ENCODE data around the gene C20orf202. TPM values are rescaled to one million over a fixed set of nuclear protein-coding genes. Genes with fewer than 3 reads are reported as not detected.
A peak's percentile ranks its signal among the peaks of the same experiment; 100 is the strongest.

The C20orf202 gene
- total and polyA plus RNA-seq, 2 experiments from 2014 or later, result not detected

DNA sequence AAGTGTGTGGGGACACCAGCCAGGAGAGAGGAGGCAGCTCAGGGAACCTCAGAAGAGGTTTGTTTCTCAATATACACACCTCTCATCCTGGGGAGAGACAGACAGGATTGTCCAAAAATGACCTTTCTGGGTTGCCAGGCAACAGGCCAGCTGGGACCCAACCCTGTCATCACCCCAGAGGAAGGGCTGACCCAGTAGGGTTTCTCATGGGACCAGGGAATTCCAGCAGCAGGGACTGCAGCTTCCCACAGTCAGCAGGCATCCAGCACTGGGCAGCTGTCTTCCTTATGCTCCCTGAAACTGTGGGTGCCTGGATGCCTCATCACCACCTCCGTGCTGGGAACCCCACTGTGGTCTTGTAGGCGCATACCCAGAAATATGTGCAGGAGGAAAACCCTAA lies 1.3 kb downstream of the C20orf202 start:
- peaks cover 3% of the 10 kb centered on the region for H3K27me3 Mint-ChIP-seq (ENCODE audit: insufficient read depth, low read depth, poor library complexity)
- H3K79me2 ChIP-seq (replicated peaks; ENCODE audit: insufficient read depth), result no peaks in the 10 kb centered on the region
- peak; percentile 34; the same call in 2 of the 3 replicates for ATAC-seq
- no peaks in the 10 kb centered on the region for H3K36me3 ChIP-seq (ENCODE audit: insufficient read depth)
- H3K4me1 ChIP-seq (ENCODE audit: insufficient read depth), result no peaks in the 10 kb centered on the region
- no peak for DNase-seq (ENCODE audit: low spot score)
- H3F3A ChIP-seq (replicated peaks; ENCODE audit: low read depth), result no peaks in the 10 kb centered on the region
- H3K36me3 Mint-ChIP-seq (ENCODE audit: low read depth), result no peaks in the 10 kb centered on the region
- no peaks in the 10 kb centered on the region; the same call in 1 of the 2 replicates for H4K20me1 ChIP-seq (replicated peaks; ENCODE audit: insufficient read depth)
- H2AFZ ChIP-seq, result no peak overlapping the region
- H3K4me2 ChIP-seq, result no peak overlapping the region
- no peak overlapping the region for H3K4me3 Mint-ChIP-seq
- H3K27ac ChIP-seq (ENCODE audit: low read depth), result no peak overlapping the region
- H3K4me3 ChIP-seq, result no peak overlapping the region
- H3K27ac Mint-ChIP-seq, result no peak overlapping the region
- TF ChIP-seq STAT1 (IDR thresholded peaks at IDR 0.05; ENCODE audit: unreplicated experiment), result no peak
- TF ChIP-seq, protein P1, sequence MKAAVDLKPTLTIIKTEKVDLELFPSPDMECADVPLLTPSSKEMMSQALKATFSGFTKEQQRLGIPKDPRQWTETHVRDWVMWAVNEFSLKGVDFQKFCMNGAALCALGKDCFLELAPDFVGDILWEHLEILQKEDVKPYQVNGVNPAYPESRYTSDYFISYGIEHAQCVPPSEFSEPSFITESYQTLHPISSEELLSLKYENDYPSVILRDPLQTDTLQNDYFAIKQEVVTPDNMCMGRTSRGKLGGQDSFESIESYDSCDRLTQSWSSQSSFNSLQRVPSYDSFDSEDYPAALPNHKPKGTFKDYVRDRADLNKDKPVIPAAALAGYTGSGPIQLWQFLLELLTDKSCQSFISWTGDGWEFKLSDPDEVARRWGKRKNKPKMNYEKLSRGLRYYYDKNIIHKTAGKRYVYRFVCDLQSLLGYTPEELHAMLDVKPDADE (IDR thresholded peaks at IDR 0.05), result no peak
- no peaks in the 10 kb centered on the region for H3K9me2 ChIP-seq (ENCODE audit: insufficient read depth)
- H3K4me1 Mint-ChIP-seq, result no peaks in the 10 kb centered on the region
- H3K9me3 Mint-ChIP-seq, result no peaks in the 10 kb centered on the region
- no peaks in the 10 kb centered on the region for H3K27me3 ChIP-seq (ENCODE audit: insufficient read depth)

DNA sequence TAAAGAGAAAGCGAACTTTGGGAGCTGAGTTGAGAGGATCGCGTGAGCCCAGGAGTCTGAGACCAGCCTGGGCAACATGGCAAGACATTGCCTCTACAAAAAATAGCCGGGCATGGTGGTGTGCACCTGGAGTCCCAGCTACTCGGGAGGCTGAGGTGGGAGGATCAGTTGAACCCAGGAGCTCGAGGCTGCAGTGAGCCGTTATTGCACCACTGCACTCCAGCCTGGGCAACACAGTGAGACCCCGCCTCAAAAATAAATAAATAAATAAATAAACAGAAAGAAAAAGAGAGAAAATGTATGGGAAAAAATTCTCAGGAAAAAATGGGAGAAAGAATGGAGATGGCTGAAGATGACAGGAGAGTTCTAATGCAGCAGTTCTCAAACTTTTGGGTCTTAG lies 2.5 kb downstream of the C20orf202 start:
- H3K4me1 Mint-ChIP-seq, result no peaks in the 10 kb centered on the region
- Histone ChIP-seq H3K4me1 (ENCODE audit: insufficient read depth) (no peaks in the 10 kb centered on the region), H3K27ac (ENCODE audit: low read depth) (no peak overlapping the region), H3K36me3 (ENCODE audit: insufficient read depth) (no peaks in the 10 kb centered on the region), H2AFZ (no peak overlapping the region), H3K4me2 (no peak overlapping the region), H3K79me2 (replicated peaks; ENCODE audit: insufficient read depth) (no peaks in the 10 kb centered on the region), H3K9me2 (ENCODE audit: insufficient read depth) (no peaks in the 10 kb centered on the region), H3K4me3 (no peak overlapping the region), H4K20me1 (replicated peaks; ENCODE audit: insufficient read depth) (no peaks in the 10 kb centered on the region; the same call in 1 of the 2 replicates), H3K27me3 (ENCODE audit: insufficient read depth) (no peaks in the 10 kb centered on the region), H3F3A (replicated peaks; ENCODE audit: low read depth) (no peaks in the 10 kb centered on the region)
- H3K36me3 Mint-ChIP-seq (ENCODE audit: low read depth), result no peaks in the 10 kb centered on the region
- ATAC-seq (no peak), DNase-seq (ENCODE audit: low spot score) (no peak)
- no peak overlapping the region for H3K27ac Mint-ChIP-seq
- H3K27me3 Mint-ChIP-seq (ENCODE audit: insufficient read depth, low read depth, poor library complexity), result peaks cover 3% of the 10 kb centered on the region
- H3K9me3 Mint-ChIP-seq, result no peaks in the 10 kb centered on the region
- no peak overlapping the region for H3K4me3 Mint-ChIP-seq
- TF ChIP-seq JUNB (IDR thresholded peaks at IDR 0.05; ENCODE audit: unreplicated experiment), result no peak
- TF ChIP-seq POLR2AphosphoS5 (IDR thresholded peaks at IDR 0.05; ENCODE audit: low read depth), result no peak
- no peak for TF ChIP-seq ZNF331 (CRISPR knock-in tag; IDR thresholded peaks at IDR 0.05; ENCODE audit: low read depth)
- TF ChIP-seq STAT1 (IDR thresholded peaks at IDR 0.05; ENCODE audit: unreplicated experiment), result no peak
- TF ChIP-seq, protein P2, sequence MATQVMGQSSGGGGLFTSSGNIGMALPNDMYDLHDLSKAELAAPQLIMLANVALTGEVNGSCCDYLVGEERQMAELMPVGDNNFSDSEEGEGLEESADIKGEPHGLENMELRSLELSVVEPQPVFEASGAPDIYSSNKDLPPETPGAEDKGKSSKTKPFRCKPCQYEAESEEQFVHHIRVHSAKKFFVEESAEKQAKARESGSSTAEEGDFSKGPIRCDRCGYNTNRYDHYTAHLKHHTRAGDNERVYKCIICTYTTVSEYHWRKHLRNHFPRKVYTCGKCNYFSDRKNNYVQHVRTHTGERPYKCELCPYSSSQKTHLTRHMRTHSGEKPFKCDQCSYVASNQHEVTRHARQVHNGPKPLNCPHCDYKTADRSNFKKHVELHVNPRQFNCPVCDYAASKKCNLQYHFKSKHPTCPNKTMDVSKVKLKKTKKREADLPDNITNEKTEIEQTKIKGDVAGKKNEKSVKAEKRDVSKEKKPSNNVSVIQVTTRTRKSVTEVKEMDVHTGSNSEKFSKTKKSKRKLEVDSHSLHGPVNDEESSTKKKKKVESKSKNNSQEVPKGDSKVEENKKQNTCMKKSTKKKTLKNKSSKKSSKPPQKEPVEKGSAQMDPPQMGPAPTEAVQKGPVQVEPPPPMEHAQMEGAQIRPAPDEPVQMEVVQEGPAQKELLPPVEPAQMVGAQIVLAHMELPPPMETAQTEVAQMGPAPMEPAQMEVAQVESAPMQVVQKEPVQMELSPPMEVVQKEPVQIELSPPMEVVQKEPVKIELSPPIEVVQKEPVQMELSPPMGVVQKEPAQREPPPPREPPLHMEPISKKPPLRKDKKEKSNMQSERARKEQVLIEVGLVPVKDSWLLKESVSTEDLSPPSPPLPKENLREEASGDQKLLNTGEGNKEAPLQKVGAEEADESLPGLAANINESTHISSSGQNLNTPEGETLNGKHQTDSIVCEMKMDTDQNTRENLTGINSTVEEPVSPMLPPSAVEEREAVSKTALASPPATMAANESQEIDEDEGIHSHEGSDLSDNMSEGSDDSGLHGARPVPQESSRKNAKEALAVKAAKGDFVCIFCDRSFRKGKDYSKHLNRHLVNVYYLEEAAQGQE (IDR thresholded peaks at IDR 0.05; ENCODE audit: unreplicated experiment), result no peak
- no peak for TF ChIP-seq EZH2 (IDR thresholded peaks at IDR 0.05; ENCODE audit: low read depth, unreplicated experiment)
- TF ChIP-seq, protein P3, sequence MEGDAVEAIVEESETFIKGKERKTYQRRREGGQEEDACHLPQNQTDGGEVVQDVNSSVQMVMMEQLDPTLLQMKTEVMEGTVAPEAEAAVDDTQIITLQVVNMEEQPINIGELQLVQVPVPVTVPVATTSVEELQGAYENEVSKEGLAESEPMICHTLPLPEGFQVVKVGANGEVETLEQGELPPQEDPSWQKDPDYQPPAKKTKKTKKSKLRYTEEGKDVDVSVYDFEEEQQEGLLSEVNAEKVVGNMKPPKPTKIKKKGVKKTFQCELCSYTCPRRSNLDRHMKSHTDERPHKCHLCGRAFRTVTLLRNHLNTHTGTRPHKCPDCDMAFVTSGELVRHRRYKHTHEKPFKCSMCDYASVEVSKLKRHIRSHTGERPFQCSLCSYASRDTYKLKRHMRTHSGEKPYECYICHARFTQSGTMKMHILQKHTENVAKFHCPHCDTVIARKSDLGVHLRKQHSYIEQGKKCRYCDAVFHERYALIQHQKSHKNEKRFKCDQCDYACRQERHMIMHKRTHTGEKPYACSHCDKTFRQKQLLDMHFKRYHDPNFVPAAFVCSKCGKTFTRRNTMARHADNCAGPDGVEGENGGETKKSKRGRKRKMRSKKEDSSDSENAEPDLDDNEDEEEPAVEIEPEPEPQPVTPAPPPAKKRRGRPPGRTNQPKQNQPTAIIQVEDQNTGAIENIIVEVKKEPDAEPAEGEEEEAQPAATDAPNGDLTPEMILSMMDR (conservative IDR thresholded peaks at IDR 0.05; ENCODE audit: low read depth in 2 of 2), result no peak
- TF ChIP-seq, protein P4, sequence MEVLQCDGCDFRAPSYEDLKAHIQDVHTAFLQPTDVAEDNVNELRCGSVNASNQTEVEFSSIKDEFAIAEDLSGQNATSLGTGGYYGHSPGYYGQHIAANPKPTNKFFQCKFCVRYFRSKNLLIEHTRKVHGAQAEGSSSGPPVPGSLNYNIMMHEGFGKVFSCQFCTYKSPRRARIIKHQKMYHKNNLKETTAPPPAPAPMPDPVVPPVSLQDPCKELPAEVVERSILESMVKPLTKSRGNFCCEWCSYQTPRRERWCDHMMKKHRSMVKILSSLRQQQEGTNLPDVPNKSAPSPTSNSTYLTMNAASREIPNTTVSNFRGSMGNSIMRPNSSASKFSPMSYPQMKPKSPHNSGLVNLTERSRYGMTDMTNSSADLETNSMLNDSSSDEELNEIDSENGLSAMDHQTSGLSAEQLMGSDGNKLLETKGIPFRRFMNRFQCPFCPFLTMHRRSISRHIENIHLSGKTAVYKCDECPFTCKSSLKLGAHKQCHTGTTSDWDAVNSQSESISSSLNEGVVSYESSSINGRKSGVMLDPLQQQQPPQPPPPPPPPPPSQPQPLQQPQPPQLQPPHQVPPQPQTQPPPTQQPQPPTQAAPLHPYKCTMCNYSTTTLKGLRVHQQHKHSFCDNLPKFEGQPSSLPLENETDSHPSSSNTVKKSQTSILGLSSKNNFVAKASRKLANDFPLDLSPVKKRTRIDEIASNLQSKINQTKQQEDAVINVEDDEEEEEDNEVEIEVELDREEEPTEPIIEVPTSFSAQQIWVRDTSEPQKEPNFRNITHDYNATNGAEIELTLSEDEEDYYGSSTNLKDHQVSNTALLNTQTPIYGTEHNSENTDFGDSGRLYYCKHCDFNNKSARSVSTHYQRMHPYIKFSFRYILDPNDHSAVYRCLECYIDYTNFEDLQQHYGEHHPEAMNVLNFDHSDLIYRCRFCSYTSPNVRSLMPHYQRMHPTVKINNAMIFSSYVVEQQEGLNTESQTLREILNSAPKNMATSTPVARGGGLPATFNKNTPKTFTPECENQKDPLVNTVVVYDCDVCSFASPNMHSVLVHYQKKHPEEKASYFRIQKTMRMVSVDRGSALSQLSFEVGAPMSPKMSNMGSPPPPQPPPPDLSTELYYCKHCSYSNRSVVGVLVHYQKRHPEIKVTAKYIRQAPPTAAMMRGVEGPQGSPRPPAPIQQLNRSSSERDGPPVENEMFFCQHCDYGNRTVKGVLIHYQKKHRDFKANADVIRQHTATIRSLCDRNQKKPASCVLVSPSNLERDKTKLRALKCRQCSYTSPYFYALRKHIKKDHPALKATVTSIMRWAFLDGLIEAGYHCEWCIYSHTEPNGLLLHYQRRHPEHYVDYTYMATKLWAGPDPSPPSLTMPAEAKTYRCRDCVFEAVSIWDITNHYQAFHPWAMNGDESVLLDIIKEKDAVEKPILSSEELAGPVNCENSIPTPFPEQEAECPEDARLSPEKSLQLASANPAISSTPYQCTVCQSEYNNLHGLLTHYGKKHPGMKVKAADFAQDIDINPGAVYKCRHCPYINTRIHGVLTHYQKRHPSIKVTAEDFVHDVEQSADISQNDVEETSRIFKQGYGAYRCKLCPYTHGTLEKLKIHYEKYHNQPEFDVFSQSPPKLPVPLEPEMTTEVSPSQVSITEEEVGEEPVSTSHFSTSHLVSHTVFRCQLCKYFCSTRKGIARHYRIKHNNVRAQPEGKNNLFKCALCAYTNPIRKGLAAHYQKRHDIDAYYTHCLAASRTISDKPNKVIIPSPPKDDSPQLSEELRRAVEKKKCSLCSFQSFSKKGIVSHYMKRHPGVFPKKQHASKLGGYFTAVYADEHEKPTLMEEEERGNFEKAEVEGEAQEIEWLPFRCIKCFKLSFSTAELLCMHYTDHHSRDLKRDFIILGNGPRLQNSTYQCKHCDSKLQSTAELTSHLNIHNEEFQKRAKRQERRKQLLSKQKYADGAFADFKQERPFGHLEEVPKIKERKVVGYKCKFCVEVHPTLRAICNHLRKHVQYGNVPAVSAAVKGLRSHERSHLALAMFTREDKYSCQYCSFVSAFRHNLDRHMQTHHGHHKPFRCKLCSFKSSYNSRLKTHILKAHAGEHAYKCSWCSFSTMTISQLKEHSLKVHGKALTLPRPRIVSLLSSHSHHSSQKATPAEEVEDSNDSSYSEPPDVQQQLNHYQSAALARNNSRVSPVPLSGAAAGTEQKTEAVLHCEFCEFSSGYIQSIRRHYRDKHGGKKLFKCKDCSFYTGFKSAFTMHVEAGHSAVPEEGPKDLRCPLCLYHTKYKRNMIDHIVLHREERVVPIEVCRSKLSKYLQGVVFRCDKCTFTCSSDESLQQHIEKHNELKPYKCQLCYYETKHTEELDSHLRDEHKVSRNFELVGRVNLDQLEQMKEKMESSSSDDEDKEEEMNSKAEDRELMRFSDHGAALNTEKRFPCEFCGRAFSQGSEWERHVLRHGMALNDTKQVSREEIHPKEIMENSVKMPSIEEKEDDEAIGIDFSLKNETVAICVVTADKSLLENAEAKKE (CRISPR knock-in tag; IDR thresholded peaks at IDR 0.05), result no peak
- no peak for TF ChIP-seq EZH2phosphoT487 (IDR thresholded peaks at IDR 0.05; ENCODE audit: unreplicated experiment)
